Measurements from ENCODE around the gene RELN. TPM values are rescaled to one million over a fixed set of nuclear protein-coding genes. Genes with fewer than 3 reads are reported as not detected.
"Not testable (repeated sequence)": the region's sequence is repeated elsewhere in the genome, so short reads cannot be mapped to it uniquely, and the experiment has no call there.

The RELN gene
- 0.33 and 1.8 TPM in 2 replicates for total RNA-seq
- 8.6 and 31.8 TPM in 2 replicates for polyA plus RNA-seq
- polyA plus RNA-seq (2012): 4.8 and 19.4 TPM in 2 replicates
- polyA minus RNA-seq (ENCODE audit: low replicate concordance): 19.6 and 104 TPM in 2 replicates

- Histone ChIP-seq H3K36me3 (ENCODE audit: control insufficient read depth, insufficient read depth, low read length) (no peaks in the 10 kb centered on the region), H3K9ac (ENCODE audit: insufficient read depth, low read length) (peak within 1 kb of the TSS; percentile 30), H3K4me2 (ENCODE audit: extremely low read depth, insufficient read depth, low read length) (peak within 1 kb of the TSS; percentile 59), H3K4me3 (replicated peaks in 1 of 4; ENCODE audit: control extremely low read depth in 1 of 4, insufficient read depth in 1 of 4, low read depth in 3 of 4, low read length in 4 of 4) (peak within 1 kb of the TSS; percentile 42 to 61 (median 51)), H3K4me1 (ENCODE audit: control insufficient read depth, extremely low read depth, insufficient read depth, low read length) (peaks cover 2% of the 10 kb centered on the region), H3K9me3 (ENCODE audit: control insufficient read depth, insufficient read depth, low read depth, low read length) (no peaks in the 10 kb centered on the region), H3K79me2 (ENCODE audit: control insufficient read depth, insufficient read depth, low read length) (no peaks in the 10 kb centered on the region), H3K27ac (ENCODE audit: insufficient read depth, low read length) (no peak within 1 kb of the TSS), H3K27me3 (ENCODE audit: control insufficient read depth, insufficient read depth, low read length) (peaks cover 14% of the 10 kb centered on the region), H2AFZ (ENCODE audit: low read length) (peak within 1 kb of the TSS; percentile 64), H4K20me1 (ENCODE audit: control insufficient read depth, extremely low read depth, insufficient read depth, low read length) (no peaks in the 10 kb centered on the region)
- peak; percentile 33 to 49 for DNase-seq (ENCODE audit: low read depth in 2 of 2)
- no peak for TF ChIP-seq EZH2 (IDR thresholded peaks at IDR 0.05; ENCODE audit: low read length, missing control alignments)
- TF ChIP-seq CTCF (conservative IDR thresholded peaks at IDR 0.05 in 1 of 2, IDR thresholded peaks at IDR 0.05 in 1 of 2; ENCODE audit: low read depth in 1 of 2, low read length in 2 of 2): no peak
Measured at GRCh38 chr7:103989200-103989784, at the start of gene RELN. RELN (minus strand) TSS chr7:103989658; CDS start chr7:103989356, 302 bp downstream.

- Histone ChIP-seq H4K20me1 (ENCODE audit: control insufficient read depth, extremely low read depth, insufficient read depth, low read length) (no peaks in the 10 kb centered on the region), H3K79me2 (ENCODE audit: control insufficient read depth, insufficient read depth, low read length) (no peaks in the 10 kb centered on the region), H3K4me3 (replicated peaks in 1 of 4; ENCODE audit: control extremely low read depth in 1 of 4, insufficient read depth in 1 of 4, low read depth in 3 of 4, low read length in 4 of 4) (no peak overlapping the region), H3K36me3 (ENCODE audit: control insufficient read depth, insufficient read depth, low read length) (no peaks in the 10 kb centered on the region), H3K27ac (ENCODE audit: insufficient read depth, low read length) (no peak overlapping the region), H3K4me2 (ENCODE audit: extremely low read depth, insufficient read depth, low read length) (no peak overlapping the region), H2AFZ (ENCODE audit: low read length) (no peak overlapping the region), H3K27me3 (ENCODE audit: control insufficient read depth, insufficient read depth, low read length) (no peaks in the 10 kb centered on the region), H3K4me1 (ENCODE audit: control insufficient read depth, extremely low read depth, insufficient read depth, low read length) (no peaks in the 10 kb centered on the region), H3K9me3 (ENCODE audit: control insufficient read depth, insufficient read depth, low read depth, low read length) (no peaks in the 10 kb centered on the region), H3K9ac (ENCODE audit: insufficient read depth, low read length) (no peak overlapping the region)
- no peak for TF ChIP-seq CTCF (conservative IDR thresholded peaks at IDR 0.05 in 1 of 2, IDR thresholded peaks at IDR 0.05 in 1 of 2; ENCODE audit: low read depth in 1 of 2, low read length in 2 of 2)
- TF ChIP-seq EZH2 (IDR thresholded peaks at IDR 0.05; ENCODE audit: low read length, missing control alignments): no peak
- DNase-seq (ENCODE audit: low read depth in 2 of 2): no peak
Measured at GRCh38 chr7:104038136-104038535, 48.7 kb upstream of the RELN start.

- not testable (repeated sequence) for H3K9ac ChIP-seq (ENCODE audit: insufficient read depth, low read length); H3K9me3 ChIP-seq (ENCODE audit: control insufficient read depth, insufficient read depth, low read depth, low read length); H3K27ac ChIP-seq (ENCODE audit: insufficient read depth, low read length); H3K4me2 ChIP-seq (ENCODE audit: extremely low read depth, insufficient read depth, low read length); H3K4me3 ChIP-seq (replicated peaks in 1 of 4; ENCODE audit: control extremely low read depth in 1 of 4, insufficient read depth in 1 of 4, low read depth in 3 of 4, low read length in 4 of 4); H3K36me3 ChIP-seq (ENCODE audit: control insufficient read depth, insufficient read depth, low read length); H4K20me1 ChIP-seq (ENCODE audit: control insufficient read depth, extremely low read depth, insufficient read depth, low read length); H2AFZ ChIP-seq (ENCODE audit: low read length); DNase-seq (ENCODE audit: low read depth in 2 of 2); H3K4me1 ChIP-seq (ENCODE audit: control insufficient read depth, extremely low read depth, insufficient read depth, low read length); H3K27me3 ChIP-seq (ENCODE audit: control insufficient read depth, insufficient read depth, low read length); H3K79me2 ChIP-seq (ENCODE audit: control insufficient read depth, insufficient read depth, low read length)
Measured at GRCh38 chr7:104036889-104037288, 47.4 kb upstream of the RELN start.

All from fibroblast of lung (primary cell).